DND-41 (cell line): ENCODE data around the gene CRYBA1.

Experiments used
- CTCF ChIP-seq: IDR thresholded peaks from 2 replicates; pipeline ENCODE4 v1.5.1; 2012; ENCODE audit warnings: borderline replicate concordance, low read length, moderate library complexity, mild to moderate bottlenecking; ENCODE audit not compliant: poor library complexity, severe bottlenecking; ENCODE audit errors: extremely low read depth
- EZH2 ChIP-seq: IDR thresholded peaks from 3 replicates; pipeline ENCODE4 v1.6.1; 2012; ENCODE audit warnings: borderline replicate concordance, low read depth, mild to moderate bottlenecking, moderate library complexity, low read length, inconsistent platforms; ENCODE audit not compliant: severe bottlenecking

- no peak for TF ChIP-seq CTCF
- no peak for TF ChIP-seq EZH2
Measured at GRCh38 chr17:29215717-29216116, 30.9 kb upstream of the CRYBA1 start.
